HepG2 (cell line): ENCODE results near the gene PSAP. TPM values are rescaled to one million over a fixed set of nuclear protein-coding genes. Genes with fewer than 3 reads are reported as not detected.

Source experiments
- ATAC-seq: fragments of 200-7000 bp; cut with Tn5 transposase; 3 replicates; pipeline ENCODE4 v1.9.1; 2020; ENCODE audit warnings: mild to moderate bottlenecking, moderate library complexity
- BruUV-seq: library from RNA; stranded (reverse); fragments of 400-500 nt; replicated peaks from 2 replicates; lab custom pipeline; 2021; lab: Mats Ljungman, UMichigan
- CTCF ChIA-PET: fragments of 300-600 bp; formaldehyde crosslinking; extraction: SDS; loops from one replicate; lab custom pipeline; 2021; ENCODE audit warnings: low total read pairs, inconsistent platforms, low intra/inter-chr PET ratio; lab: Yijun Ruan, JAX
- POLR2A ChIA-PET: fragments of 350-600 bp; sonication (Branson Sonifier 250); formaldehyde crosslinking; loops from one replicate; lab custom pipeline; 2020; ENCODE audit warnings: antibody characterized with exemption, inconsistent platforms; lab: Yijun Ruan, JAX
- DNase-seq: peaks from one replicate; pipeline ENCODE4 v3.0.0-alpha.2; 2015; ENCODE audit warnings: low spot score
- FAIRE-seq: peaks from 3 replicates; lab custom pipeline; 2011; peaks lifted over from hg19 to GRCh38; lab: Jason Lieb, UNC
- H2AFZ ChIP-seq: one replicate; pipeline ENCODE4 v1.6.1; 2011; ENCODE audit warnings: low read length, inconsistent platforms
- H3K27ac ChIP-seq: fragments of 300-600 bp; 3 replicates; pipeline ENCODE4 v1.8.0; 2011; ENCODE audit warnings: mixed run types, mild to moderate bottlenecking, mixed read lengths, low read length, inconsistent platforms; ENCODE audit not compliant: insufficient read depth; ENCODE audit errors: extremely low read length
- H3K27me3 ChIP-seq, 2 experiments: fragments of 200-600 bp in 1 of 2; 2 replicates in 1 of 2; 3 replicates in 1 of 2; pipeline versions ENCODE4 v1.6.0 to v1.8.0; 2011; ENCODE audit warnings: low read length in 2 of 2, mild to moderate bottlenecking in 2 of 2, moderate library complexity in 2 of 2, inconsistent platforms in 1 of 2; ENCODE audit not compliant: insufficient read depth in 2 of 2, control insufficient read depth in 1 of 2
- H3K36me3 ChIP-seq, 2 experiments: fragments of 200-600 bp in 1 of 2; replicated peaks in 1 of 2; 2 replicates in 1 of 2; 3 replicates in 1 of 2; pipeline versions ENCODE4 v1.5.1 to v1.8.0; 2011; ENCODE audit warnings: low read length in 2 of 2, inconsistent platforms in 1 of 2; ENCODE audit not compliant: insufficient read depth in 2 of 2, control insufficient read depth in 1 of 2
- H3K4me1 ChIP-seq: 2 replicates; pipeline ENCODE4 v1.5.1; 2012; ENCODE audit warnings: low read length, inconsistent platforms; ENCODE audit not compliant: insufficient read depth
- H3K4me2 ChIP-seq: 2 replicates; pipeline ENCODE4 v1.6.0; 2011; ENCODE audit warnings: low read depth, low read length, inconsistent platforms
- H3K4me3 ChIP-seq, 3 experiments: fragments of 200-600 bp in 1 of 3; sonication (generic), shearing (Covaris generic) in 1 of 3; replicated peaks in 1 of 3; 2 replicates each; pipeline ENCODE4 v1.5.1; 2011 to 2016; ENCODE audit warnings: low read length in 3 of 3, inconsistent platforms in 2 of 3, low read depth in 2 of 3, mild to moderate bottlenecking in 2 of 3, control low read depth in 1 of 3, mixed read lengths in 1 of 3; ENCODE audit not compliant: insufficient read depth in 1 of 3
- H3K79me2 ChIP-seq: one replicate; pipeline ENCODE4 v1.6.1; 2011; ENCODE audit warnings: low read length, inconsistent platforms; ENCODE audit not compliant: insufficient read depth
- H3K9ac ChIP-seq: 2 replicates; pipeline ENCODE4 v1.6.0; 2011; ENCODE audit warnings: mild to moderate bottlenecking, low read depth, low read length, inconsistent platforms; ENCODE audit not compliant: insufficient read depth
- H3K9me3 ChIP-seq: 2 replicates; pipeline ENCODE4 v1.5.1; 2012; ENCODE audit warnings: mild to moderate bottlenecking, low read length
- H4K20me1 ChIP-seq: 2 replicates; pipeline ENCODE4 v1.6.0; 2011; ENCODE audit warnings: inconsistent platforms, mild to moderate bottlenecking, low read length, moderate library complexity; ENCODE audit not compliant: insufficient read depth
- DMAP1 ChIP-seq: IDR thresholded peaks from 2 replicates; pipeline ENCODE4 v1.6.1; 2016
- KLF13 ChIP-seq: sonication (generic); formaldehyde crosslinking; IDR thresholded peaks from 2 replicates; pipeline ENCODE4 v1.4.0; 2020; ENCODE audit warnings: mild to moderate bottlenecking, missing genetic modification reagents
- KLF15 ChIP-seq: sonication (generic); formaldehyde crosslinking; IDR thresholded peaks from 2 replicates; pipeline ENCODE4 v1.8.1; 2023; ENCODE audit warnings: borderline replicate concordance, mild to moderate bottlenecking, inconsistent platforms, missing genetic modification reagents, mixed read lengths
- MEF2D ChIP-seq: sonication (generic); formaldehyde crosslinking; IDR thresholded peaks from 2 replicates; pipeline ENCODE4 v1.5.1; 2020; ENCODE audit warnings: mild to moderate bottlenecking, missing genetic modification reagents
- REPIN1 ChIP-seq: sonication (generic); formaldehyde crosslinking; IDR thresholded peaks from 2 replicates; pipeline ENCODE4 v1.8.0; 2022; ENCODE audit warnings: missing genetic modification reagents, low read depth, mild to moderate bottlenecking, borderline replicate concordance
- RFXAP ChIP-seq: sonication (generic); formaldehyde crosslinking; IDR thresholded peaks from 2 replicates; pipeline ENCODE4 v1.4.0; 2020; ENCODE audit warnings: missing genetic modification reagents, borderline replicate concordance
- SAP130 ChIP-seq: IDR thresholded peaks from 2 replicates; pipeline ENCODE4 v1.6.1; 2016; ENCODE audit warnings: low read depth
- SPEN ChIP-seq: sonication (generic); formaldehyde crosslinking; IDR thresholded peaks from 2 replicates; pipeline ENCODE4 v1.5.1; 2020; ENCODE audit warnings: low read depth, mild to moderate bottlenecking, missing genetic modification reagents
- YEATS2 ChIP-seq: sonication (generic); formaldehyde crosslinking; IDR thresholded peaks from 2 replicates; pipeline ENCODE4 v1.4.0; 2020; ENCODE audit warnings: missing genetic modification reagents, borderline replicate concordance
- ZNF282 ChIP-seq: fragments of 450-650 bp; IDR thresholded peaks from 2 replicates; pipeline ENCODE4 v1.6.1; 2018; ENCODE audit not compliant: partially characterized antibody
- ZNF589 ChIP-seq: sonication (generic); formaldehyde crosslinking; conservative IDR thresholded peaks from 2 replicates; pipeline ENCODE4 v1.8.0; 2022; ENCODE audit warnings: mild to moderate bottlenecking, moderate library complexity, missing genetic modification reagents
- ZSCAN22 ChIP-seq: sonication (generic); formaldehyde crosslinking; IDR thresholded peaks from 2 replicates; pipeline ENCODE4 v1.4.0; 2020; ENCODE audit warnings: mild to moderate bottlenecking, missing genetic modification reagents
- WGBS: methylation state at CpG from one replicate; pipeline ENCODE4 v1.1.6; 2017; ENCODE audit warnings: low lambda C conversion rate; 5-methylcytosine and 5-hydroxymethylcytosine counted together
- in situ Hi-C: cut with HindIII; loops from 2 replicates; pipeline ENCODE4 v1.10.0; 2017; ENCODE audit warnings: low pct_unique_long_range_greater_than_20kb; ENCODE audit not compliant: extremely low pct_ligation_motif_present
- intact Hi-C: fragments of 100-400 bp; cut with micrococcal nuclease; formaldehyde crosslinking; loops from one replicate; pipeline ENCODE4 v1.10.0; 2022; ENCODE audit not compliant: unreplicated experiment
- polyA plus RNA-seq, 8 experiments: library from polyadenylated mRNA; depleted of rRNA in 3 of 8; stranded (reverse) in 7 of 8; unstranded in 1 of 8; fragments of >200 nt; fragmentation: Illumina TruSeq in 4 of 8; extraction: Trizol in 4 of 8; gene quantifications; 2 replicates each; pipeline versions ENCODE4 v1.2.1 to v1.2.3, GENCODE V29; 2011 to 2016; ENCODE audit warnings: low read depth in 4 of 8, missing spikeins in 1 of 8, mixed read lengths in 1 of 8; ENCODE audit not compliant: insufficient read depth in 1 of 8
- total RNA-seq, 5 experiments: library from RNA; depleted of rRNA; stranded (reverse); fragments of >200 nt; fragmentation: Illumina TruSeq; extraction: Trizol; gene quantifications; 2 replicates each; pipeline ENCODE4 v1.2.3, GENCODE V29; 2016; ENCODE audit warnings: low read depth in 1 of 5
- TF ChIP-seq, protein P1 (sequence below): sonication (generic); formaldehyde crosslinking; IDR thresholded peaks from 2 replicates; pipeline ENCODE4 v1.5.0; 2020; ENCODE audit warnings: missing genetic modification reagents
- TF ChIP-seq, protein P2 (sequence below): sonication (generic); formaldehyde crosslinking; IDR thresholded peaks from 2 replicates; pipeline ENCODE4 v1.4.0; 2020; ENCODE audit warnings: missing genetic modification reagents; ENCODE audit errors: not compliant biosample characterization
- TF ChIP-seq, protein P3 (sequence below): sonication (generic); formaldehyde crosslinking; IDR thresholded peaks from 2 replicates; pipeline ENCODE4 v1.5.0; 2020; ENCODE audit warnings: mild to moderate bottlenecking, missing genetic modification reagents, borderline replicate concordance

Gene PSAP
- total and polyA plus RNA-seq, 2 of the 13 experiments (the other 11 are each of a cell fraction or from before 2014, with no cell fraction given) = 323 to 643 TPM

DNA sequence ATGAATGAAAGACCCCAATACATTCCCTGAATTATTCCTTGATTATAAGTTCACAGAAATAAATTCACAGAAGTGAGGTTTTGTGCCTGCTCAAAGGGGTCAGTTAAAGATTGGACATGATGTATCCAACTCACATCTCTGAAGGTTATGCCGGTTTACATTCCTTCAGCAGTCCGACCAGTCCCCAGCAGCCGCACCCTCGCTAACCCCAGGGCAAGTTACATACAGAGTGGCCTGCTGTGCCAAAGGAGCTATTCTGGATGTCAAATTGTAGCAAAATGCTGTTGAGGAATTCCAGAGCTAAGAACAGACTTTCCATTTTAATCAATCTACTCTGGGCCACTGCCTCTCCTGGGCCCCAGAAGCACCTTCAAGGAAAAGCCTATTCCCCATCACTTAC is 20.3 kb downstream of the PSAP start:
- Histone ChIP-seq H3K27ac (no peak overlapping the region), H3K4me2 (no peak overlapping the region), H4K20me1 (peaks cover 27% of the 10 kb centered on the region), H3K9ac (no peak overlapping the region), H3K36me3 (peaks cover 51 to 78% of the 10 kb centered on the region in 2 experiments), H3K4me1 (peaks cover 6% of the 10 kb centered on the region), H3K9me3 (no peaks in the 10 kb centered on the region), H3K27me3 (no peaks in the 10 kb centered on the region), H3K79me2 (peaks cover 30% of the 10 kb centered on the region), H3K4me3 (no peak overlapping the region), H2AFZ (no peak overlapping the region)
- CTCF ChIA-PET = no interaction called here
- no TSS peak for BruUV-seq
- 68% methylated on average over 4 of the region's 4 CpGs for WGBS
- in situ Hi-C loops (no loop called here), intact Hi-C loops (loop anchor here (10.0 kb wide), 1 partner anchor 214 kb away; no protein-coding TSS in a partner anchor)
- no peak for FAIRE-seq
- ATAC-seq = no peak
- POLR2A ChIA-PET = no interaction called here
- no peak for TF ChIP-seq SPEN
- TF ChIP-seq RFXAP = no peak
- TF ChIP-seq ZSCAN22 (CRISPR knock-in tag) = no peak
- TF ChIP-seq, protein P1, sequence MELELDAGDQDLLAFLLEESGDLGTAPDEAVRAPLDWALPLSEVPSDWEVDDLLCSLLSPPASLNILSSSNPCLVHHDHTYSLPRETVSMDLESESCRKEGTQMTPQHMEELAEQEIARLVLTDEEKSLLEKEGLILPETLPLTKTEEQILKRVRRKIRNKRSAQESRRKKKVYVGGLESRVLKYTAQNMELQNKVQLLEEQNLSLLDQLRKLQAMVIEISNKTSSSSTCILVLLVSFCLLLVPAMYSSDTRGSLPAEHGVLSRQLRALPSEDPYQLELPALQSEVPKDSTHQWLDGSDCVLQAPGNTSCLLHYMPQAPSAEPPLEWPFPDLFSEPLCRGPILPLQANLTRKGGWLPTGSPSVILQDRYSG (CRISPR knock-in tag) = no peak
- TF ChIP-seq, protein P2, sequence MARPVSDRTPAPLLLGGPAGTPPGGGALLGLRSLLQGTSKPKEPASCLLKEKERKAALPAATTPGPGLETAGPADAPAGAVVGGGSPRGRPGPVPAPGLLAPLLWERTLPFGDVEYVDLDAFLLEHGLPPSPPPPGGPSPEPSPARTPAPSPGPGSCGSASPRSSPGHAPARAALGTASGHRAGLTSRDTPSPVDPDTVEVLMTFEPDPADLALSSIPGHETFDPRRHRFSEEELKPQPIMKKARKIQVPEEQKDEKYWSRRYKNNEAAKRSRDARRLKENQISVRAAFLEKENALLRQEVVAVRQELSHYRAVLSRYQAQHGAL (CRISPR knock-in tag) = no peak
- no peak for TF ChIP-seq REPIN1
- no peak for DNase-seq

DNA sequence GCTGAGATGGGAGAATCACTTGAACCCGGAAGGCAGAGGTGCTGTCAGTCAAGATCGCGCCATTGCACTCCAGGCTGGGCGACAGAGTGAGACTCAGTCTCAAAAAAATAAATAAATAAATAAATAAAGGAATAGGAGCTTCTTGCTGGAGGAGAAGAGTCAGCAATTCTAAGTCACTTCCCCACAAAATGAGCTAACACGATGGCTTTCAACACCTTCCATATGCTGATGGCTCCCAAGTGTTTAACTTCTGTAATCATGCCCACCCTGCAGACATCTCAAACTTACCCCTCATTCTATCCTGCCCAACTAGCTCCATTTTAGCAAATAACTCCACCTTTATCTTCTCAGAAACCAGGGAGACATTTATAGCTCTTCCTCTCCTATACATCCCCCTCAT is 21.2 kb downstream of the PSAP start:
- WGBS = 98% methylated on average over 5 of the region's 5 CpGs
- Histone ChIP-seq H3K4me3 (no peak overlapping the region), H4K20me1 (peaks cover 22% of the 10 kb centered on the region), H3K27me3 (no peaks in the 10 kb centered on the region), H3K79me2 (peaks cover 25% of the 10 kb centered on the region), H3K36me3 (peaks cover 57 to 86% of the 10 kb centered on the region in 2 experiments), H3K4me2 (no peak overlapping the region), H3K27ac (no peak overlapping the region), H3K4me1 (no peaks in the 10 kb centered on the region), H3K9ac (no peak overlapping the region), H3K9me3 (no peaks in the 10 kb centered on the region), H2AFZ (no peak overlapping the region)
- ATAC-seq = no peak
- no TSS peak for BruUV-seq
- CTCF ChIA-PET = no interaction called here
- in situ Hi-C loops = no loop called here
- POLR2A ChIA-PET = no interaction called here
- intact Hi-C loops = loop anchor here (10.0 kb wide), 1 partner anchor 215 kb away; no protein-coding TSS in a partner anchor
- no peak for FAIRE-seq
- DNase-seq = no peak
- TF ChIP-seq KLF15 (CRISPR knock-in tag) (no peak), KLF13 (CRISPR knock-in tag) (no peak), ZNF589 (no peak), ZNF282 (no peak), YEATS2 (no peak), DMAP1 (no peak), SAP130 (CRISPR knock-in tag) (no peak), MEF2D (no peak)
- TF ChIP-seq, protein P3, sequence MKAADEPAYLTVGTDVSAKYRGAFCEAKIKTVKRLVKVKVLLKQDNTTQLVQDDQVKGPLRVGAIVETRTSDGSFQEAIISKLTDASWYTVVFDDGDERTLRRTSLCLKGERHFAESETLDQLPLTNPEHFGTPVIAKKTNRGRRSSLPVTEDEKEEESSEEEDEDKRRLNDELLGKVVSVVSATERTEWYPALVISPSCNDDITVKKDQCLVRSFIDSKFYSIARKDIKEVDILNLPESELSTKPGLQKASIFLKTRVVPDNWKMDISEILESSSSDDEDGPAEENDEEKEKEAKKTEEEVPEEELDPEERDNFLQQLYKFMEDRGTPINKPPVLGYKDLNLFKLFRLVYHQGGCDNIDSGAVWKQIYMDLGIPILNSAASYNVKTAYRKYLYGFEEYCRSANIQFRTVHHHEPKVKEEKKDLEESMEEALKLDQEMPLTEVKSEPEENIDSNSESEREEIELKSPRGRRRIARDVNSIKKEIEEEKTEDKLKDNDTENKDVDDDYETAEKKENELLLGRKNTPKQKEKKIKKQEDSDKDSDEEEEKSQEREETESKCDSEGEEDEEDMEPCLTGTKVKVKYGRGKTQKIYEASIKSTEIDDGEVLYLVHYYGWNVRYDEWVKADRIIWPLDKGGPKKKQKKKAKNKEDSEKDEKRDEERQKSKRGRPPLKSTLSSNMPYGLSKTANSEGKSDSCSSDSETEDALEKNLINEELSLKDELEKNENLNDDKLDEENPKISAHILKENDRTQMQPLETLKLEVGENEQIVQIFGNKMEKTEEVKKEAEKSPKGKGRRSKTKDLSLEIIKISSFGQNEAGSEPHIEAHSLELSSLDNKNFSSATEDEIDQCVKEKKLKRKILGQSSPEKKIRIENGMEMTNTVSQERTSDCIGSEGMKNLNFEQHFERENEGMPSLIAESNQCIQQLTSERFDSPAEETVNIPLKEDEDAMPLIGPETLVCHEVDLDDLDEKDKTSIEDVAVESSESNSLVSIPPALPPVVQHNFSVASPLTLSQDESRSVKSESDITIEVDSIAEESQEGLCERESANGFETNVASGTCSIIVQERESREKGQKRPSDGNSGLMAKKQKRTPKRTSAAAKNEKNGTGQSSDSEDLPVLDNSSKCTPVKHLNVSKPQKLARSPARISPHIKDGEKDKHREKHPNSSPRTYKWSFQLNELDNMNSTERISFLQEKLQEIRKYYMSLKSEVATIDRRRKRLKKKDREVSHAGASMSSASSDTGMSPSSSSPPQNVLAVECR (CRISPR knock-in tag) = no peak
